ENCODE measurements around the gene ANK2.

The ANK2 gene

GRCh38 chr4:113398441-113399143 is 349.1 kb downstream of the ANK2 start:
- no peak for DNase-seq (ENCODE audit: low spot score)

- DNase-seq (ENCODE audit: low spot score): no peak
These were observed 354.7 kb downstream of the ANK2 start for GRCh38 chr4:113404167-113404571.

GRCh38 chr4:113404841-113405240 is 355.4 kb downstream of the ANK2 start:
- no peak for DNase-seq (ENCODE audit: low spot score)

- DNase-seq (ENCODE audit: low spot score): no peak
These were observed 356.6 kb downstream of the ANK2 start for GRCh38 chr4:113405874-113406722.

GRCh38 chr4:113406723-113407016 is 357.2 kb downstream of the ANK2 start:
- DNase-seq (ENCODE audit: low spot score): no peak

- no peak for DNase-seq (ENCODE audit: low spot score)
These were observed 358.0 kb downstream of the ANK2 start for GRCh38 chr4:113407409-113407808.

- no peak for DNase-seq (ENCODE audit: low spot score)
These were observed 359.7 kb downstream of the ANK2 start for GRCh38 chr4:113409181-113409580.

- DNase-seq (ENCODE audit: low spot score): no peak
These were observed 361.2 kb downstream of the ANK2 start for GRCh38 chr4:113410686-113411085.

GRCh38 chr4:113411496-113411938 is 362.1 kb downstream of the ANK2 start:
- no peak for DNase-seq (ENCODE audit: low spot score)

- DNase-seq (ENCODE audit: low spot score): no peak
These were observed 370.2 kb downstream of the ANK2 start for GRCh38 chr4:113419631-113420030.

GRCh38 chr4:113420938-113421337 is 371.5 kb downstream of the ANK2 start:
- DNase-seq (ENCODE audit: low spot score): no peak

GRCh38 chr4:113423631-113424030 is 374.2 kb downstream of the ANK2 start:
- DNase-seq (ENCODE audit: low spot score): no peak

GRCh38 chr4:113433116-113433515 is 383.7 kb downstream of the ANK2 start:
- DNase-seq (ENCODE audit: low spot score): no peak

All from kidney capillary endothelial cell (primary cell).